HG03039 (cell line): ENCODE data around the gene DAPK1.

Source experiments
- ATAC-seq: cut with Tn5 transposase; IDR thresholded peaks from one replicate; pipeline ENCODE4 v1.9.1; 2021; ENCODE audit warnings: mild to moderate bottlenecking, moderate library complexity; ENCODE audit not compliant: unreplicated experiment

The DAPK1 gene

DNA sequence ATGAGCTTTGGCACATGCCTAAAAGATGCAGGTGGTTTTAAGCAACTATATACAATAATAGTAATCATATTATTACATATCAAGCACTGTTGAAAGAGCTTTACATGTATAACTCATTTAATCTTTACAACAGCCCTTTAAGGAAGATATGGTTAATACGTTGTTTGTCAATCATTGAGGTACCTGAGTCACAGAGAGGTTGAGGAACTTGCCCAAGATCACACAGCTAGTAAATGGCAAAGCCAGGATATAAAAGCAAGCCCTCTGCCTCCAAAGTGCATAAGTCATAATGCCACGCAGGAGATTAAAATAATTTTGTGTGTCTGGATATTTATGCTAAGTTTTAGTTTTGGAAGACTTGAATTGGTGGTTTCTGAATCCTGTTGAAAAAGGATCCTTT lies 90.2 kb downstream of the DAPK1 start:
- no peak for ATAC-seq

DNA sequence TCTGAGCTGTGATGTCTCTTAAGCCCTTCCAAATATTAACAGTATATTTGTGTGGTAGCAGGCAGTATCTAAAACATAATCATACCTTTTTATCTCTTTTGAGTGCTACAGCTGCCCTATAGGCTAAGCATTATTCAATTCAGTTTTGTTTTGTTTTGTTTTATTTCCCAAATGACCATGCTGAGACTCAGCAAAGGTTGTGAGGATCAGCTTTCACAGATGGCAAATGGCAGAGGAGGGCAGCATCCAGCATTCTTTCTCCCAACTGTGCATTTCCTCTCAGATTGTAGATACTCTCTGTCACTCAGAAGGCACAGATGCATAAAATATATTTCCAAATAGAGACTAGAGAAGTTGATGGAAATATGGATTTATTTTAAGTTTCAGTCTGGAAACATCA lies 90.7 kb downstream of the DAPK1 start:
- no peak for ATAC-seq

DNA sequence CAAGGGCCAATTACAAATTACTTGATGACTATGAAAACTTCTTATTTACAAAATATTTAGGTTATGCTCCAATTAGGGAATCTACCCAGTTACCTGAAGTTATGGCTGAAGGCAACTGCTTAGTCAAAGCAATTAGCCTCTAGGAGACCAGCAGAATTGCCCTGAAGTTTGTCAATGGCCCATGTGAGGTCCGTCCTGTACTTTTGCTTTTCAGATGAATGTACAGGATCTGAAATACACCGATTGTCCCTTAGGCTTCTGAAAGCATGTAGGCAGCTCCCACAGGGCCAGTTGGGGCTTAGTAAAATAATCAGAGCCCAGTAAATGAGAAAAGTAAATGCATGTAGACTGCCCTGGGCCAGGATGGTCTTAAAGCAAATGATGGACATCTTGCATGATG lies 93.3 kb downstream of the DAPK1 start:
- no peak for ATAC-seq

GRCh38 chr9:87592554-87593358 lies 95.1 kb downstream of the DAPK1 start:
- ATAC-seq = no peak

DNA sequence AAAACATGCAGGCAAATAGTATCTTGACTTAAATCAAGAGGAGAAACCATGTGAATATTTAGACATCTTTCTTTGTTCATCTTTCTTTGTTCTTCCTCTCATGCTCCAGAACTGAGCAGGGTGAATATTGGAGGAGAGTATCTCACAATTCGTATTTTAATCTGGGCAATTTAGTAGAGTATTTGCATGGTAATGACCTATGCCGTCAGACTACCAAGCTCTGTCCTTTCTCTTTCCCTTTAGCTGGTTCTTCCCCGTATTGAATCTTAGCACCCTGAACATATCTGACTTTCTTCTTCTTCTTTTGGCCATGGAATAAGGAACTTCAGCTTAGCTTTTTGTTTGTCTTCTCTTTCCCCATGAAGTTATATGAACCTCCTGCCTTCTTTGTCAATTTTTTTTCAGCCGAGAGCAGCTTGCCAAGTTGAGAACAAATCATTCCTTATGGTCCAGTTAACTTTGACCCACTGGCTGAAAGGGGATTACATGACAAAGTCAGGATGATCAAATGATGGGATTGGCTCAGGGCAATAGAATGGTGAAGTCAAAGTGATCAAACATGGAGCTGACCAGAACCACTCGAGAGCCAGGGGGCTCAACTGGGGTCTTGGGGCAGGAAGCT lies 95.8 kb downstream of the DAPK1 start:
- no peak for ATAC-seq

- ATAC-seq = no peak
Measured at GRCh38 chr9:87594194-87594593, 96.5 kb downstream of the DAPK1 start.

DNA sequence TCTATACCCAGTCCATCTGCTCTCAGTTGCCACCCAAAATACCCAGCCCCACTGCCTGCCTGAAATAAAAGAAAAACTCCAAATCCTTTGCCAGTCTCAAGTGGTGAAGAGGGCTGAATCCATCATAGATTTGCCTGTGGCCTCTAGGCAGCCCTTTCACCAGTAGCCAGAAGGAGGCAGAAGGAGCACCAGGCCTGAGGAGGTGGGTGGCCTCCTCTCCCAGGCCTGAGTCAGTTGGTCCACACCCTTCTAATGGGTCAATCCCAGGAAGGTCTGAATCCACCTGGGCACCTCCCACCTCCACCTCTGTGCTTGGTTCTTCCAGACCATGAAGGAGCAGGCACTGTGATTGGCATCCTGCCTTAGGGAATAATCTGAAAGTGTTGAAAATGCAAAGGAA lies 97.0 kb downstream of the DAPK1 start:
- no peak for ATAC-seq

DNA sequence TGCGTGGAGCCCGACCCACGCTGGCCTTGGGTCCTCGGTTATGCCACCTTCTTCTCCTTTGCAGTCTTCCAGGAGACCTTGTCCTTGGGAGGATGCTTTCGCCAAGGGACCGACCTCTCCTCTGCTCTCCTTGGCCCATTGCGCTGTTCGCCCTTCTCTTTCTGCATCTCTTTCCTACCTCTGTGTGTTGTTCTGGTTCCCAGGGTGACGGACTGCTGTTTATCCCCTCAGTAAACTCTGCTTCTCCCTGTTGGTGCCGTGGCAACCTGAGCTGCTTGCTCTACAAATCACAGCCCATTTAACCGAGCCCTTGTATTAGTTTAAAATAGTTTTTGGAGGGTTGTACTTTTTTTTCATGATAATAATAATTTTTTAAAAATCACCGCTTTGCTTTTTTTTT lies 97.9 kb downstream of the DAPK1 start:
- ATAC-seq = no peak

- ATAC-seq = no peak
Measured at GRCh38 chr9:87596862-87597261, 99.2 kb downstream of the DAPK1 start.

- no peak for ATAC-seq
Measured at GRCh38 chr9:87597710-87598443, 100.2 kb downstream of the DAPK1 start.

GRCh38 chr9:87599901-87600610 lies 102.4 kb downstream of the DAPK1 start:
- ATAC-seq = no peak

- ATAC-seq = no peak
Measured at GRCh38 chr9:87601176-87601575, 103.5 kb downstream of the DAPK1 start.

DNA sequence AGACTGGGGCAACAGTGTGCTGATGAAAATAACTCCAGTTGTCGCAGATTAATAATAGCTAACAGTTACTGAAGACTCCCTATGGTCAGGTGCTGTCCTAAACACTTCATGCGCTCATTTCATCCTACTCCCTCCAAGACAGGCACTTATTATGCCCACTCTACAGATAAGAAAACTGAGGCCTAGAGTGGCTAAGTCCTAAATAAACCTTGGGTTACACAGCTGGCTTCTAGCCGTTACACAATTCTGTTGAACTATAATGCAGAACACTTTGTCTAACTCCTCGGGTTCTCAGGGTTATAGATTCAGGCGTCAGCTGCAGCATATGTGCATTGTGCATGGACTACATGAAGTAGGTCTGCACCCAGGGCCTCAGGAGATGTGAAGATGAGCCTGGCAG lies 103.9 kb downstream of the DAPK1 start:
- no peak for ATAC-seq

- ATAC-seq = no peak
Measured at GRCh38 chr9:87602933-87603643, 105.4 kb downstream of the DAPK1 start.

- no peak for ATAC-seq
Measured at GRCh38 chr9:87603854-87604490, 106.3 kb downstream of the DAPK1 start.

DNA sequence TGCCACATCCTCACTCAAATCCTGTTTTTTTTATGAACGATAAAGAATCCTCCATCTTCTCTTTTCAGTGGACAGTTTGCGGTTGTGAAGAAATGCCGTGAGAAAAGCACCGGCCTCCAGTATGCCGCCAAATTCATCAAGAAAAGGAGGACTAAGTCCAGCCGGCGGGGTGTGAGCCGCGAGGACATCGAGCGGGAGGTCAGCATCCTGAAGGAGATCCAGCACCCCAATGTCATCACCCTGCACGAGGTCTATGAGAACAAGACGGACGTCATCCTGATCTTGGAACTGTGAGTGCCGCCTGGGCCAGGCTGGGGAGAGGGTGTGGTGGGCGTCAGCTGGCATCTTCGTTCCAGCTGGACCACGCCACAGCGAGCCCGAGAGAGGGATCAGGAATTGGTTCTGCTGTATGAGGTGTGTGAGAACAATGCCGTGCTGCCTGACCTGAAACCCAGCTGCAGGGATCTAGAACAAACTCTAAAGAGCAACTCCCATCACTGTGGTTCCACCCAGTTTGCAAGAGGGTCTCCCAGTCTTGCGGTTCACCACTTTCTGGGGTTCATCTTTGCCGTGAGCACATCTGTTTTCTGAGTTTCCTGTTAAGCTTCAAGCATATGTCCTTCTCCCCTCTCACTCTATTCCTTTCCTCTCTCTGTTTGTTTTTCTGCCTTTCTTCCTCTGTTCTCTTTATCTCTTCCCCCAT lies 107.4 kb downstream of the DAPK1 start:
- no peak for ATAC-seq

DNA sequence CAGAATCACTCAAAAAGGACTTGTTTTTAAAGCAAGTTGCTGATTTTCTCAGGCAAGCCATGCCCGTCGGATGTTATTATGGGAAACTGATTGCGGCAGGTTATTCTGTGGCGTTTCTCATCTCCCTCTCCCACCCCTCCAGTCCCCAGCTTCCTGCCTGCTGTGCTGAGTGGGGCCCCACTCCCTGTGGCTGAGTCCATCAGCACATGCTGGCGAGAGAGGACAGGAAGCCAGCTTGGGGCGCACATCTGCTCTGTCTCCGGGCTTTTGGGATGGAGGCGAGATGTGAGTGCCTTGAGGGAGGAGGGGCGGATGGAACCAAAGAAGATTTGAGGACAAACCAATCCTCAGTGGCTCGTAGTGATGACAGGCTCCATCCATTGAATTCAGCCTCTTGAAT lies 108.0 kb downstream of the DAPK1 start:
- no peak for ATAC-seq

- no peak for ATAC-seq
Measured at GRCh38 chr9:87606841-87607521, 109.3 kb downstream of the DAPK1 start.

- ATAC-seq = no peak
Measured at GRCh38 chr9:87607859-87608258, 110.2 kb downstream of the DAPK1 start.
